Heart right ventricle (tissue), 16 donors: ENCODE measurements around the gene PAK3. TPM values are rescaled to one million over a fixed set of nuclear protein-coding genes. Genes with fewer than 3 reads are reported as not detected.

Source experiments
- ATAC-seq, 8 donors: fragments of 200-7000 bp; cut with Tn5 transposase; one replicate each; pipeline ENCODE4 v1.9.1; 2020; ENCODE audit warnings: mild to moderate bottlenecking in 8 of 8, moderate library complexity in 8 of 8, moderate number of reproducible peaks in 1 of 8
- DNase-seq, 2 donors: peaks; one replicate each; pipeline ENCODE4 v3.0.0-alpha.2; 2020
- H3K27ac ChIP-seq, 10 donors: fragments of 200-600 bp; sonication (generic) in 2 of 10; one replicate each; pipeline versions ENCODE4 v1.5.0 to v1.8.0; 2020 to 2022; ENCODE audit warnings: mild to moderate bottlenecking in 3 of 10
- H3K27me3 ChIP-seq, 7 donors: fragments of 200-600 bp; one replicate each; pipeline ENCODE4 v1.8.0; 2021 to 2022; ENCODE audit warnings: mild to moderate bottlenecking in 2 of 7
- H3K36me3 ChIP-seq, 9 donors: fragments of 200-600 bp; sonication (generic) in 1 of 9; one replicate each; pipeline versions ENCODE4 v1.5.0 to v1.8.0; 2020 to 2022; ENCODE audit warnings: mild to moderate bottlenecking in 2 of 9
- H3K4me1 ChIP-seq, 9 donors: fragments of 200-600 bp; sonication (generic) in 1 of 9; one replicate each; pipeline versions ENCODE4 v1.5.0 to v1.8.0; 2020 to 2022; ENCODE audit warnings: mild to moderate bottlenecking in 4 of 9
- H3K4me3 ChIP-seq, 10 donors: fragments of 200-600 bp; sonication (generic) in 2 of 10; one replicate each; pipeline versions ENCODE4 v1.5.0 to v1.8.0; 2020 to 2022; ENCODE audit warnings: mild to moderate bottlenecking in 7 of 10, moderate library complexity in 2 of 10
- H3K9me3 ChIP-seq, 11 donors: fragments of 200-600 bp in 10 of 11; sonication (generic) in 2 of 11; one replicate each; pipeline versions ENCODE4 v1.5.0 to v1.8.0; 2013 to 2022; ENCODE audit warnings: mild to moderate bottlenecking in 2 of 11, control low read depth in 1 of 11, moderate library complexity in 1 of 11
- WGBS, 2 donors: extraction: QIAGEN DNeasy Blood & Tissue Kit; methylation state at CpG; one replicate each; pipeline ENCODE4 v1.1.7; 2013; ENCODE audit warnings: inconsistent platforms in 1 of 2; 5-methylcytosine and 5-hydroxymethylcytosine counted together
- intact Hi-C, 10 donors: fragments of 100-400 bp; cut with DNase I; formaldehyde crosslinking; loops; one replicate each; pipeline versions ENCODE4 v1.11.1 to v1.14.2; 2022
- polyA plus RNA-seq, 2 donors: library from polyadenylated mRNA; stranded (reverse); fragments of 200-250 nt; gene quantifications; one replicate each; pipeline ENCODE4 v1.2.3, GENCODE V29; 2013
- total RNA-seq, 10 donors: library from RNA; stranded (reverse); fragmentation: NEBNext Ultra II Directional in 3 of 10; extraction: Animal tissue kit (Norgen Biotek cat#: 25700) in 3 of 10; gene quantifications; one replicate each; pipeline versions ENCODE4 v1.2.1 to v1.2.4, GENCODE V29; 2021 to 2023
- TF ChIP-seq, protein P1 (sequence below), 9 donors: fragments of 200-600 bp; sonication (generic) in 2 of 9; IDR thresholded peaks; one replicate each; pipeline versions ENCODE4 v1.5.0 to v1.8.0; 2021 to 2022; ENCODE audit warnings: antibody characterized with exemption in 9 of 9, mild to moderate bottlenecking in 5 of 9, moderate library complexity in 1 of 9
- donor health status: Arrhythmogenic right ventricular cardiomyopathy.
- donor health status: ischemic (EF 13 %, LVEDD 7.1; RV severe dilation, severe dysfunction).
- donor health status: healthy with polysubstance abuse.
- donor health status: DM: no; HTN: yes; CAD: no.
- donor health status: DM: no; HTN: no; CAD: no.
- donor health status: ischemic (EF 25% LVEDD 6.9; RV normal size, moderate dysfunction).
- donor health status: ischemic (EF 25% LVEDD 5.7; RV mildly dilated, moderate dysfunction).
- donor health status: healthy.
- donor health status: DM: yes; HTN: yes; CAD: no.
- donor health status: Ischemic cardiomyopathy.
- donor health status: ischemic (EF 35%, LVEDD 5.7; RV mildly dilated, moderate dysfunction).
- donor health status: nonischemic (EF 11% LVEDD 7.7; RV severe dilation, severe dysfunction).
- donor health status: DM: yes; HTN: yes; CAD: no.
- donor health status: PGD.
- donor health status: ischemic (EF 29% LVEDD 5.4; RV normal size, mild dysfunction).
- donor health status: nonischemic (EF 23%, LVEDD 6.1; RV moderate dilation, normal function).

The PAK3 gene
- total and polyA plus RNA-seq, 12 donors = under 0.01 to 1.4 (median 0.41) TPM

DNA sequence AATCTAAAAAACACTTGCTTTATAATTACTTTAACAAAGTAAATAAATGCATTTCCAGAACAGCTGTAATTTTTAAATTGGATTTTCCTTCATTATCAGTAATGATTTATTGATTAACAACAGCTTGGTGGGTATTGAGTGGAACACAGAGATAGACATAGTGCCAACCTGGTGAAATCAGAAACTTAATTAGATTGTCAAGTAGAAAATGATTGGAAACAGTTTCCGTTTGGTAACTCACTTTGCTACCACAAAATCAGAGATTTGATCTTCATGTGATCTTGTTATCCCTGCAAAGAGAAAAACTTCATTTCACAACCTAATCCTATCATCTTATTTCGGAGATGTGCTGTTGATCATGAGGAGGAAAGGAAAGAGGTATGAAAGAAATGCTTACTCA is 103.5 kb downstream of the PAK3 start:
- WGBS, 2 donors = 75 to 80% methylated on average over 2 of the region's 2 CpGs
- Histone ChIP-seq H3K4me3 (no peak overlapping the region), H3K27me3 (peaks cover 0 to 56% (median 0%) of the 10 kb centered on the region in 7 donors), H3K9me3 (no peaks in the 10 kb centered on the region), H3K27ac (no peak overlapping the region), H3K36me3 (no peaks in the 10 kb centered on the region), H3K4me1 (no peaks in the 10 kb centered on the region)
- DNase-seq = no peak
- no peak for ATAC-seq
- intact Hi-C loops = no loop called here
- TF ChIP-seq, protein P1, sequence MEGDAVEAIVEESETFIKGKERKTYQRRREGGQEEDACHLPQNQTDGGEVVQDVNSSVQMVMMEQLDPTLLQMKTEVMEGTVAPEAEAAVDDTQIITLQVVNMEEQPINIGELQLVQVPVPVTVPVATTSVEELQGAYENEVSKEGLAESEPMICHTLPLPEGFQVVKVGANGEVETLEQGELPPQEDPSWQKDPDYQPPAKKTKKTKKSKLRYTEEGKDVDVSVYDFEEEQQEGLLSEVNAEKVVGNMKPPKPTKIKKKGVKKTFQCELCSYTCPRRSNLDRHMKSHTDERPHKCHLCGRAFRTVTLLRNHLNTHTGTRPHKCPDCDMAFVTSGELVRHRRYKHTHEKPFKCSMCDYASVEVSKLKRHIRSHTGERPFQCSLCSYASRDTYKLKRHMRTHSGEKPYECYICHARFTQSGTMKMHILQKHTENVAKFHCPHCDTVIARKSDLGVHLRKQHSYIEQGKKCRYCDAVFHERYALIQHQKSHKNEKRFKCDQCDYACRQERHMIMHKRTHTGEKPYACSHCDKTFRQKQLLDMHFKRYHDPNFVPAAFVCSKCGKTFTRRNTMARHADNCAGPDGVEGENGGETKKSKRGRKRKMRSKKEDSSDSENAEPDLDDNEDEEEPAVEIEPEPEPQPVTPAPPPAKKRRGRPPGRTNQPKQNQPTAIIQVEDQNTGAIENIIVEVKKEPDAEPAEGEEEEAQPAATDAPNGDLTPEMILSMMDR (IDR thresholded peaks at IDR 0.05) = no peak

DNA sequence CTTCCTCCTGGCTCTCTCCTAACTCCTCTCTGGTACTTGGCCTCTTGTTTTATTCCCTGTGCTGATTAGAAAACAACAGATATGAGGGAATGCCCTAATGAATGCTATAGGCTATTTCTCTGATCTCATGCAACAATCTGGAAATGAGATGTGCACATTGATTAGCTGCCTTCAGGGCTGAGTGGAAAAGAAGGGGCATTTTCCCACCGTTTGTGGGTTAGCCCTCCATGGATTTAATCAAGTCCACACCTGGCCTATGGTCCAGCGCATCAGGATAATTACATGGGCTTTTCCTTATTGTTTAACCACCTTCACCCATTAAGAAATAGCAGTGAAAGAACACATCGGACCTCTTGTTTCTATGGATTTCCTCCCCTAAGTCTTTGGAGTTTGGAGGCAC is 104.3 kb downstream of the PAK3 start:
- H3K27me3 ChIP-seq = peaks cover 0 to 60% (median 0%) of the 10 kb centered on the region in 7 donors
- H3K9me3 ChIP-seq = no peaks in the 10 kb centered on the region
- TF ChIP-seq, protein P1 (IDR thresholded peaks at IDR 0.05) = no peak
- ATAC-seq (no peak), DNase-seq (no peak)
- H3K4me1 ChIP-seq = no peaks in the 10 kb centered on the region
- H3K4me3 ChIP-seq = no peak overlapping the region
- intact Hi-C loops = no loop called here
- H3K36me3 ChIP-seq = no peaks in the 10 kb centered on the region
- WGBS, 2 donors = 82 to 87% methylated on average over 3 of the region's 3 CpGs
- no peak overlapping the region for H3K27ac ChIP-seq

DNA sequence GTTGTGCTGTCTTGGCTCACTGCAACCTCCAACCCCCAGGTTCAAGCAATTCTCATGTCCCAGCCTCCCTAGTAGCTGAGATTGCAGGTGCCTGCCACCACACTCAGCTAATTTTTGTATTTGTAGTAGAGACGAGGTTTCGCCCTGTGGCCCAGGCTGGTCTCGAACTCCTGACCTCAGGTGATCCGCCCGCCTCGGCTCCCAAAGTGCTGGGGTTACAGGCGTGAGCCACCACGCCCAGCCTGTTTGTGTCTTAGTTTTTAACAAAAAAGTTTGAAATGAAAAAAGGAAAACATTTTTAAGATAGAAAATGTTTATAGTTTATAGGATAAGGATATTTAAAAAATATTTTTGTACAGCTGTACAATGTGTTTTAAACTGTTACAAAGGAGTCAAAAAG is 111.9 kb downstream of the PAK3 start:
- TF ChIP-seq, protein P1 (IDR thresholded peaks at IDR 0.05) = no peak
- ATAC-seq = no peak
- intact Hi-C loops = no loop called here
- Histone ChIP-seq H3K27me3 (peaks cover 0 to 57% (median 0%) of the 10 kb centered on the region in 7 donors), H3K27ac (no peak overlapping the region), H3K4me3 (no peak overlapping the region), H3K9me3 (no peaks in the 10 kb centered on the region), H3K36me3 (no peaks in the 10 kb centered on the region), H3K4me1 (no peaks in the 10 kb centered on the region)
- 92 to 96% methylated on average over 8 of the region's 8 CpGs for WGBS, 2 donors
- no peak for DNase-seq

DNA sequence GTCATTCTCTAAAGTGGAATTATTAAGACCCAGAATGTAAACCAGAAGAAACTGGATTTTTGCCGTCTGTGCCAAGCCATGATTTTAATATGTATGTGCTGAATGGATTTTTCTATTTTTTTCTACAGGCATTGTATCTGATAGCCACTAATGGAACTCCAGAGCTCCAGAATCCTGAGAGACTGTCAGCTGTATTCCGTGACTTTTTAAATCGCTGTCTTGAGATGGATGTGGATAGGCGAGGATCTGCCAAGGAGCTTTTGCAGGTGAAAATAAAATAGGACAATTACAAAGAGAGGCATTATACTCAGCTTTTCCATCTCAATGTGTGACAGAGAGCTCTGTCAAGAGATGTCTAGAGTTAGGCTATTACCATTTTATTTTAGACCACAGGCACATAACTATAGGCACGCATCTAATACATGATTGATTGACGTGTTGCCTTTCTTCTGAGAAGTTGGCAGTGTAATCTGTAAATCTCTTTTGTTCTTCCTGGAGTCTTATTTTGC is 120.4 kb downstream of the PAK3 start:
- TF ChIP-seq, protein P1 (IDR thresholded peaks at IDR 0.05) = no peak
- Histone ChIP-seq H3K36me3 (no peaks in the 10 kb centered on the region), H3K27ac (no peak overlapping the region), H3K4me1 (no peaks in the 10 kb centered on the region), H3K4me3 (no peak overlapping the region), H3K27me3 (peaks cover 0 to 54% (median 0%) of the 10 kb centered on the region in 7 donors), H3K9me3 (no peaks in the 10 kb centered on the region)
- DNase-seq = no peak
- intact Hi-C loops = no loop called here
- 92 to 93% methylated on average over 6 of the region's 6 CpGs for WGBS, 2 donors
- no peak for ATAC-seq
